PC-9 (cell line): ENCODE data around the gene SLC11A2. TPM values are rescaled to one million over a fixed set of nuclear protein-coding genes. Genes with fewer than 3 reads are reported as not detected.
"Not testable (repeated sequence)": the region's sequence is repeated elsewhere in the genome, so short reads cannot be mapped to it uniquely, and the experiment has no call there.

Experiments
- BruUV-seq: library from RNA; stranded (reverse); fragments of 400-500 nt; replicated peaks from 2 replicates; lab custom pipeline; 2021; lab: Mats Ljungman, UMichigan
- CTCF ChIA-PET: fragments of 300-600 bp; sonication (Branson Sonifier 250); formaldehyde crosslinking; loops from one replicate; lab custom pipeline; 2022; ENCODE audit warnings: antibody characterized with exemption; lab: Charles Lee
- POLR2A ChIA-PET: fragments of 300-600 bp; sonication (Branson Sonifier 250); formaldehyde crosslinking; loops from one replicate; lab custom pipeline; 2022; ENCODE audit warnings: antibody characterized with exemption; ENCODE audit not compliant: unreplicated experiment; lab: Charles Lee
- DNase-seq, 2 experiments: peaks; one replicate each; pipeline versions ENCODE4 v3.0.0 to v3.0.0-alpha.2; 2015 to 2022; ENCODE audit warnings: mixed read lengths in 1 of 2
- H2AFZ ChIP-seq: fragments of 200-600 bp; sonication (generic); 2 replicates; pipeline ENCODE4 v1.8.1; 2017; ENCODE audit warnings: antibody characterized with exemption
- H3F3A ChIP-seq: fragments of 200-600 bp; sonication (generic); 2 replicates; pipeline ENCODE4 v1.8.1; 2017; ENCODE audit warnings: antibody characterized with exemption, mild to moderate bottlenecking, low read depth; ENCODE audit not compliant: insufficient read depth
- H3K27ac ChIP-seq: fragments of 200-600 bp; sonication (generic); 2 replicates; pipeline ENCODE4 v1.6.1; 2016; ENCODE audit warnings: mixed run types
- H3K27me3 ChIP-seq: fragments of 200-600 bp; sonication (generic); 2 replicates; pipeline ENCODE4 v1.6.1; 2016; ENCODE audit warnings: low read depth, mixed run types; ENCODE audit not compliant: insufficient read depth
- H3K36me3 ChIP-seq: fragments of 200-600 bp; sonication (generic); 2 replicates; pipeline ENCODE4 v1.6.1; 2016; ENCODE audit warnings: low read depth, mixed run types
- H3K4me1 ChIP-seq: fragments of 200-600 bp; sonication (generic); replicated peaks from 2 replicates; pipeline ENCODE4 v1.6.1; 2016; ENCODE audit warnings: mixed run types; ENCODE audit not compliant: insufficient read depth
- H3K4me2 ChIP-seq: fragments of 200-600 bp; sonication (generic); 2 replicates; pipeline ENCODE4 v1.6.1; 2017; ENCODE audit warnings: mixed run types
- H3K4me3 ChIP-seq: fragments of 200-600 bp; sonication (generic); 2 replicates; pipeline ENCODE4 v1.6.1; 2016; ENCODE audit warnings: mixed run types
- H3K79me2 ChIP-seq: fragments of 200-600 bp; sonication (generic); 2 replicates; pipeline ENCODE4 v1.6.1; 2017; ENCODE audit warnings: low read depth, mixed run types
- H3K9me2 ChIP-seq: fragments of 200-600 bp; sonication (generic); 2 replicates; pipeline ENCODE4 v1.8.1; 2017; ENCODE audit warnings: mild to moderate bottlenecking; ENCODE audit not compliant: insufficient read depth
- H3K9me3 ChIP-seq: fragments of 200-600 bp; sonication (generic); 2 replicates; pipeline ENCODE4 v1.8.1; 2016; ENCODE audit warnings: low read depth; ENCODE audit not compliant: insufficient read depth
- H4K20me1 ChIP-seq: fragments of 200-600 bp; sonication (generic); 2 replicates; pipeline ENCODE4 v1.8.1; 2017; ENCODE audit not compliant: insufficient read depth
- CTCF ChIP-seq: fragments of 200-600 bp; sonication (generic); conservative IDR thresholded peaks from 2 replicates; pipeline ENCODE4 v1.6.1; 2017; ENCODE audit warnings: mixed run types, antibody characterized with exemption, mild to moderate bottlenecking, moderate library complexity
- EZH2 ChIP-seq: fragments of 200-600 bp; sonication (generic); IDR thresholded peaks from 2 replicates; pipeline ENCODE4 v1.8.0; 2017; ENCODE audit warnings: antibody characterized with exemption, low read depth
- intact Hi-C: fragments of 100-400 bp; cut with micrococcal nuclease; formaldehyde crosslinking; loops from one replicate; pipeline ENCODE4 v1.10.0; 2022; ENCODE audit not compliant: unreplicated experiment
- total RNA-seq: library from RNA; stranded (reverse); gene quantifications from 2 replicates; pipeline ENCODE4 v1.2.3, GENCODE V29; 2021

Gene SLC11A2
- total RNA-seq, 1 experiment from 2014 or later, result 45.7 TPM

- no peak overlapping the region for H3K4me3 ChIP-seq
- intact Hi-C loops, result no loop called here
- H3K4me1 ChIP-seq, result peaks cover 14% of the 10 kb centered on the region
- H3K27ac ChIP-seq, result no peak overlapping the region
- H3K4me2 ChIP-seq, result no peak overlapping the region
- TF ChIP-seq CTCF, result no peak
- TF ChIP-seq EZH2, result no peak
- H3K9me2 ChIP-seq, result no peaks in the 10 kb centered on the region
- no TSS peak for BruUV-seq
- H3K79me2 ChIP-seq, result peaks cover 94% of the 10 kb centered on the region
- H3K27me3 ChIP-seq, result no peaks in the 10 kb centered on the region
- ChIA-PET CTCF (no interaction called here), POLR2A (no interaction called here)
- H2AFZ ChIP-seq, result no peak overlapping the region
- peaks cover 8% of the 10 kb centered on the region for H3F3A ChIP-seq
- DNase-seq, result no peak
- H3K36me3 ChIP-seq, result no peaks in the 10 kb centered on the region
- 0 out of 2 replicates have a peak, but pooled peaks cover 8% of the 10 kb centered on the region for H4K20me1 ChIP-seq
- no peaks in the 10 kb centered on the region for H3K9me3 ChIP-seq
Observed at GRCh38 chr12:51018956-51019355, 7.2 kb downstream of the SLC11A2 start.

DNA sequence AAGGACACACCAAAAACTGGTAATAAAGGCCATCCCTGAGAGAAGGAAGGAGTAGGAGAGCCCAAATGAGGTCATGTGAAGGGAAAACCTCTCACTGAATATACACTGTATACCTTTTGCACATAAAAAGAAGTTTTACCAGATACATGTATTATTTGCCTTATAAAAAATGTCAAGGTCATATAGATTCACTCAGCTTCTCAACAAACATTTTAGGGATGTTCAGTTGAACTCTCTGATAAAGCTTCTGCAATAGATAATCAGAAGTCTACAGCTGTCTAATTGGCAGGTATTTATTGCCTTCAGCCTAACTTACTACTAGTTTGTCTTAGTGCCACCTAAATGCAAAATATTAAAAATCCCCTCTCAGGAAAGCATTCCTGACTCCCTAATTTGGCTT, 8.7 kb downstream of the SLC11A2 start:
- Histone ChIP-seq H3K4me3 (no peak overlapping the region), H3F3A (no peaks in the 10 kb centered on the region; the same call in 1 of the 2 replicates), H2AFZ (no peak overlapping the region), H3K27ac (no peak overlapping the region), H4K20me1 (0 out of 2 replicates have a peak, but pooled peaks cover 8% of the 10 kb centered on the region), H3K79me2 (peaks cover 92% of the 10 kb centered on the region), H3K4me1 (no peaks in the 10 kb centered on the region; the same call in 1 of the 2 replicates), H3K9me2 (no peaks in the 10 kb centered on the region), H3K27me3 (no peaks in the 10 kb centered on the region), H3K4me2 (no peak overlapping the region), H3K36me3 (no peaks in the 10 kb centered on the region), H3K9me3 (no peaks in the 10 kb centered on the region)
- ChIA-PET CTCF (no interaction called here), POLR2A (no interaction called here)
- no peak for TF ChIP-seq CTCF
- TF ChIP-seq EZH2, result no peak
- no TSS peak for BruUV-seq
- no peak for DNase-seq
- intact Hi-C loops, result no loop called here

GRCh38 chr12:51014467-51014866, 11.7 kb downstream of the SLC11A2 start:
- H3F3A ChIP-seq, H3K4me1 ChIP-seq, DNase-seq, H3K9me3 ChIP-seq, intact Hi-C loops, H4K20me1 ChIP-seq, H3K4me2 ChIP-seq, BruUV-seq, H3K27me3 ChIP-seq, H3K27ac ChIP-seq, H3K9me2 ChIP-seq, H3K36me3 ChIP-seq, H2AFZ ChIP-seq, H3K4me3 ChIP-seq: not testable (repeated sequence)
- CTCF ChIA-PET, result interaction anchor here (0.5 kb wide), 1 partner anchor 204 kb away, joined by 3 read pairs; the partner anchor contains the start of gene POU6F1
- H3K79me2 ChIP-seq, result peaks cover 71% of the 10 kb centered on the region
- POLR2A ChIA-PET, result interaction anchor here (0.6 kb wide), 1 partner anchor 197 kb away, joined by 7 read pairs; no protein-coding TSS in a partner anchor

GRCh38 chr12:51013441-51013840, 12.7 kb downstream of the SLC11A2 start:
- BruUV-seq, result no TSS peak
- H3K36me3 ChIP-seq, result no peaks in the 10 kb centered on the region
- no peak overlapping the region for H2AFZ ChIP-seq
- no peak overlapping the region for H3K4me2 ChIP-seq
- H3K9me2 ChIP-seq, result no peaks in the 10 kb centered on the region
- peaks cover 61% of the 10 kb centered on the region for H3K79me2 ChIP-seq
- H3K4me3 ChIP-seq, result no peak overlapping the region
- ChIA-PET POLR2A (no interaction called here), CTCF (no interaction called here)
- H3K4me1 ChIP-seq, result no peaks in the 10 kb centered on the region
- intact Hi-C loops, result no loop called here
- TF ChIP-seq CTCF (no peak), EZH2 (no peak)
- H4K20me1 ChIP-seq, result peaks cover 5% of the 10 kb centered on the region; the same call in 1 of the 2 replicates
- no peaks in the 10 kb centered on the region for H3K27me3 ChIP-seq
- no peak overlapping the region for H3K27ac ChIP-seq
- no peaks in the 10 kb centered on the region; the same call in 1 of the 2 replicates for H3F3A ChIP-seq
- no peak for DNase-seq
- no peaks in the 10 kb centered on the region for H3K9me3 ChIP-seq
